B cell (primary cell): Measurements from ENCODE around the gene RSPO3. TPM values are rescaled to one million over a fixed set of nuclear protein-coding genes. Genes with fewer than 3 reads are reported as not detected.

Experiments
- ATAC-seq: fragments of 200-7000 bp; cut with Tn5 transposase; one replicate; pipeline ENCODE4 v1.10.0; 2021; ENCODE audit warnings: low read depth, mild to moderate bottlenecking, moderate number of reproducible peaks, moderate library complexity
- CTCF ChIA-PET: fragments of 350-600 bp; sonication (Branson Sonifier 250); formaldehyde crosslinking; loops from one replicate; lab custom pipeline; 2021; ENCODE audit warnings: antibody characterized with exemption, inconsistent platforms; lab: Charles Lee
- POLR2A ChIA-PET: fragments of 350-600 bp; sonication (Branson Sonifier 250); formaldehyde crosslinking; loops from one replicate; lab custom pipeline; 2021; ENCODE audit warnings: antibody characterized with exemption; lab: Charles Lee
- DNase-seq: peaks from one replicate; pipeline ENCODE4 v3.0.0; 2013
- H2AFZ ChIP-seq: 2 replicates; pipeline ENCODE4 v1.6.1; 2012; ENCODE audit warnings: mild to moderate bottlenecking, low read depth, low read length; ENCODE audit not compliant: insufficient read depth, poor library complexity, severe bottlenecking
- H3K27ac ChIP-seq, 2 donors: 1 replicate in 1 of 2; 2 replicates in 1 of 2; pipeline ENCODE4 v1.5.1; 2012 to 2013; ENCODE audit warnings: low read length in 2 of 2, mild to moderate bottlenecking in 2 of 2, moderate library complexity in 1 of 2
- H3K27me3 ChIP-seq, 4 experiments: fragments of 200-600 bp in 1 of 4; sonication (generic) in 1 of 4; replicated peaks in 1 of 4; 1 replicate in 2 of 4; 2 replicates in 2 of 4; pipeline versions ENCODE4 v1.6.1 to v1.7.0; 2013 to 2016; ENCODE audit warnings: low read length in 3 of 4, mild to moderate bottlenecking in 2 of 4, mixed read lengths in 1 of 4, moderate library complexity in 1 of 4; ENCODE audit not compliant: insufficient read depth in 4 of 4, control insufficient read depth in 3 of 4; ENCODE audit errors: control extremely low read depth in 1 of 4
- H3K36me3 ChIP-seq, 2 experiments: replicated peaks in 1 of 2; 1 replicate in 1 of 2; 2 replicates in 1 of 2; pipeline versions ENCODE4 v1.6.1 to v1.7.1; 2013; ENCODE audit warnings: low read length in 1 of 2; ENCODE audit not compliant: insufficient read depth in 2 of 2, control insufficient read depth in 1 of 2; ENCODE audit errors: control extremely low read depth in 1 of 2, extremely low read depth in 1 of 2
- H3K4me1 ChIP-seq, 2 donors: fragments of 200-600 bp in 1 of 2; sonication (generic) in 1 of 2; 1 replicate in 1 of 2; 2 replicates in 1 of 2; pipeline versions ENCODE4 v1.5.1 to v1.6.1; 2013 to 2017; ENCODE audit warnings: low read length in 2 of 2; ENCODE audit not compliant: control insufficient read depth in 2 of 2, insufficient read depth in 2 of 2
- H3K4me2 ChIP-seq: replicated peaks from 2 replicates; pipeline ENCODE3; 2012; ENCODE audit warnings: mild to moderate bottlenecking, low read depth, low read length; ENCODE audit not compliant: poor library complexity, severe bottlenecking
- H3K4me3 ChIP-seq, 5 experiments: fragments of 200-600 bp in 1 of 5; sonication (generic) in 1 of 5; 1 replicate in 3 of 5; 2 replicates in 2 of 5; pipeline versions ENCODE4 v1.5.1 to v1.7.0; 2011 to 2016; ENCODE audit warnings: low read length in 4 of 5, mild to moderate bottlenecking in 4 of 5, low read depth in 2 of 5, control low read depth in 1 of 5, moderate library complexity in 1 of 5; ENCODE audit not compliant: insufficient read depth in 1 of 5; ENCODE audit errors: control extremely low read depth in 1 of 5, extremely low read depth in 1 of 5
- H3K79me2 ChIP-seq: fragments of 200-600 bp; sonication (generic); one replicate; pipeline ENCODE4 v1.6.0; 2016; ENCODE audit warnings: low read length; ENCODE audit not compliant: control insufficient read depth, insufficient read depth
- H3K9ac ChIP-seq: fragments of 200-600 bp; sonication (generic); 2 replicates; pipeline ENCODE4 v1.6.1; 2017; ENCODE audit warnings: mild to moderate bottlenecking, low read length, moderate library complexity
- H3K9me3 ChIP-seq, 3 donors: one replicate each; pipeline versions ENCODE4 v1.6.1 to v1.7.1; 2013; ENCODE audit warnings: low read length in 2 of 3; ENCODE audit not compliant: control insufficient read depth in 2 of 3, insufficient read depth in 1 of 3; ENCODE audit errors: control extremely low read depth in 1 of 3
- H4K20me1 ChIP-seq: 2 replicates; pipeline ENCODE4 v1.6.0; 2012; ENCODE audit warnings: mild to moderate bottlenecking, low read length; ENCODE audit not compliant: insufficient read depth, control insufficient read depth, poor library complexity, severe bottlenecking
- H3K27ac Mint-ChIP-seq: one replicate; pipeline ENCODE4 v1.8.0; 2021; ENCODE audit warnings: mixed read lengths
- H3K27me3 Mint-ChIP-seq: one replicate; pipeline ENCODE4 v1.8.0; 2021; ENCODE audit warnings: mixed read lengths
- H3K4me1 Mint-ChIP-seq: one replicate; pipeline ENCODE4 v1.8.0; 2021; ENCODE audit warnings: mixed read lengths
- H3K4me3 Mint-ChIP-seq: one replicate; pipeline ENCODE4 v1.8.0; 2021; ENCODE audit warnings: mixed read lengths
- H3K9me3 Mint-ChIP-seq: one replicate; pipeline ENCODE4 v1.8.0; 2022; ENCODE audit warnings: mixed read lengths; ENCODE audit not compliant: insufficient read depth
- CTCF ChIP-seq: fragments of 200-600 bp; IDR thresholded peaks from one replicate; pipeline ENCODE4 v1.8.0; 2022; ENCODE audit warnings: antibody characterized with exemption, mild to moderate bottlenecking
- EZH2 ChIP-seq: IDR thresholded peaks from 2 replicates; pipeline ENCODE4 v1.6.1; 2012; ENCODE audit warnings: borderline replicate concordance, low read depth, mild to moderate bottlenecking, moderate library complexity, low read length; ENCODE audit not compliant: insufficient read depth, poor library complexity, severe bottlenecking
- WGBS: methylation state at CpG from one replicate; pipeline ENCODE4 v1.1.5; 2013; ENCODE audit warnings: missing lambda C conversion rate; ENCODE audit not compliant: insufficient coverage; 5-methylcytosine and 5-hydroxymethylcytosine counted together
- intact Hi-C: fragments of 100-400 bp; cut with micrococcal nuclease; formaldehyde crosslinking; loops from one replicate; pipeline ENCODE4 v1.10.0; 2022
- polyA plus RNA-seq: library from polyadenylated mRNA; depleted of rRNA; stranded (reverse); fragments of >200 nt; gene quantifications from 2 replicates; pipeline ENCODE4 v1.2.3, GENCODE V29; 2012
- total RNA-seq, 2 donors: library from RNA; stranded (reverse); fragments of 120-200 nt in 1 of 2; gene quantifications; 1 replicate in 1 of 2; 2 replicates in 1 of 2; pipeline versions ENCODE4 v1.2.3 to v1.2.4, GENCODE V29; 2013 to 2022

The RSPO3 gene
- total and polyA plus RNA-seq, 2 donors (not counting 1 experiment from before 2014, with no cell fraction given) = not detected

- Mint-ChIP-seq H3K9me3 (no peaks in the 10 kb centered on the region), H3K4me3 (no peak overlapping the region), H3K4me1 (no peaks in the 10 kb centered on the region), H3K27me3 (peaks cover 29% of the 10 kb centered on the region), H3K27ac (no peak overlapping the region)
- Histone ChIP-seq H3K9me3 (no peaks in the 10 kb centered on the region), H2AFZ (no peak overlapping the region), H3K79me2 (no peaks in the 10 kb centered on the region), H3K27me3 (peaks cover 0 to 4% (median 0%) of the 10 kb centered on the region in 4 experiments), H3K27ac (no peak overlapping the region), H3K36me3 (no peaks in the 10 kb centered on the region), H4K20me1 (no peaks in the 10 kb centered on the region), H3K4me1 (no peaks in the 10 kb centered on the region), H3K4me3 (no peak overlapping the region), H3K9ac (no peak overlapping the region), H3K4me2 (no peak overlapping the region)
- intact Hi-C loops = no loop called here
- ATAC-seq (no peak), DNase-seq (no peak)
- ChIA-PET CTCF (no interaction called here), POLR2A (no interaction called here)
- TF ChIP-seq CTCF (no peak), EZH2 (no peak)
Observed at GRCh38 chr6:127107916-127108315, 10.6 kb upstream of the RSPO3 start.

GRCh38 chr6:127110712-127111111 lies 7.8 kb upstream of the RSPO3 start:
- peaks cover 40% of the 10 kb centered on the region for H3K27me3 Mint-ChIP-seq

More at GRCh38 chr6:127110712-127111111, 7.8 kb upstream of the RSPO3 start:
- no peak overlapping the region for H3K27ac Mint-ChIP-seq
- ATAC-seq (no peak), DNase-seq (no peak)
- H3K4me1 Mint-ChIP-seq = no peaks in the 10 kb centered on the region
- Histone ChIP-seq H3K9me3 (no peaks in the 10 kb centered on the region), H3K79me2 (no peaks in the 10 kb centered on the region), H3K9ac (no peak overlapping the region), H3K27me3 (peaks cover 0 to 4% (median 0%) of the 10 kb centered on the region in 4 experiments), H4K20me1 (no peaks in the 10 kb centered on the region), H3K4me1 (no peaks in the 10 kb centered on the region), H3K36me3 (no peaks in the 10 kb centered on the region), H2AFZ (no peak overlapping the region), H3K4me3 (no peak overlapping the region), H3K27ac (no peak overlapping the region), H3K4me2 (no peak overlapping the region)
- TF ChIP-seq CTCF (no peak), EZH2 (no peak)
- H3K4me3 Mint-ChIP-seq = no peak overlapping the region
- no peaks in the 10 kb centered on the region for H3K9me3 Mint-ChIP-seq
- WGBS = 83% methylated on average over 1 of the region's 3 CpGs
- ChIA-PET CTCF (no interaction called here), POLR2A (no interaction called here)
- intact Hi-C loops = no loop called here
